ACHN (cell line): ENCODE measurements around the gene STAT6.

Experiments
- DNase-seq: peaks from one replicate; pipeline ENCODE4 v3.0.0-alpha.2; 2015
- in situ Hi-C: cut with HindIII; loops from 2 replicates; pipeline ENCODE4 v1.10.0; 2017; ENCODE audit warnings: low sequenced_read_pairs, low pct_ligation_motif_present, low pct_unique_long_range_greater_than_20kb

The STAT6 gene

GRCh38 chr12:57109207-57110103 is 1.7 kb downstream of the STAT6 start:
- in situ Hi-C loops, result no loop called here
- no peak for DNase-seq

GRCh38 chr12:57107456-57108155 is 3.6 kb downstream of the STAT6 start:
- no peak for DNase-seq
- in situ Hi-C loops, result no loop called here

- in situ Hi-C loops, result no loop called here
- no peak for DNase-seq
These were observed 5.0 kb downstream of the STAT6 start for GRCh38 chr12:57106021-57106708.

- DNase-seq, result no peak
- in situ Hi-C loops, result no loop called here
These were observed 6.0 kb downstream of the STAT6 start for GRCh38 chr12:57105011-57105753.

GRCh38 chr12:57104292-57104910 is 6.8 kb downstream of the STAT6 start:
- DNase-seq, result no peak
- in situ Hi-C loops, result no loop called here

- in situ Hi-C loops, result no loop called here
- DNase-seq, result no peak
These were observed 7.3 kb downstream of the STAT6 start for GRCh38 chr12:57103856-57104255.

- no peak for DNase-seq
- in situ Hi-C loops, result no loop called here
These were observed 9.1 kb downstream of the STAT6 start for GRCh38 chr12:57101892-57102695.

- in situ Hi-C loops, result no loop called here
- DNase-seq, result no peak
These were observed 11.4 kb downstream of the STAT6 start for GRCh38 chr12:57099766-57100165.

- in situ Hi-C loops, result no loop called here
These were observed 12.0 kb downstream of the STAT6 start for GRCh38 chr12:57099047-57099714.

GRCh38 chr12:57098546-57098945 is 12.6 kb downstream of the STAT6 start:
- DNase-seq, result no peak
- in situ Hi-C loops, result no loop called here

More at GRCh38 chr12:57099047-57099714, 12.0 kb downstream of the STAT6 start:
- no peak for DNase-seq

- in situ Hi-C loops, result no loop called here
- DNase-seq, result no peak
These were observed 13.7 kb downstream of the STAT6 start for GRCh38 chr12:57097554-57097835.

- in situ Hi-C loops, result no loop called here
- no peak for DNase-seq
These were observed 14.2 kb downstream of the STAT6 start for GRCh38 chr12:57096748-57097553.

GRCh38 chr12:57096099-57096572 is 15.0 kb downstream of the STAT6 start:
- peak; percentile 49 for DNase-seq
- in situ Hi-C loops, result no loop called here

- DNase-seq, result no peak
- in situ Hi-C loops, result no loop called here
These were observed 15.7 kb downstream of the STAT6 start for GRCh38 chr12:57095440-57095839.

GRCh38 chr12:57094208-57095160 is 16.7 kb downstream of the STAT6 start:
- no peak for DNase-seq
- in situ Hi-C loops, result no loop called here
